ENCODE results near the gene ETV6.

DNA sequence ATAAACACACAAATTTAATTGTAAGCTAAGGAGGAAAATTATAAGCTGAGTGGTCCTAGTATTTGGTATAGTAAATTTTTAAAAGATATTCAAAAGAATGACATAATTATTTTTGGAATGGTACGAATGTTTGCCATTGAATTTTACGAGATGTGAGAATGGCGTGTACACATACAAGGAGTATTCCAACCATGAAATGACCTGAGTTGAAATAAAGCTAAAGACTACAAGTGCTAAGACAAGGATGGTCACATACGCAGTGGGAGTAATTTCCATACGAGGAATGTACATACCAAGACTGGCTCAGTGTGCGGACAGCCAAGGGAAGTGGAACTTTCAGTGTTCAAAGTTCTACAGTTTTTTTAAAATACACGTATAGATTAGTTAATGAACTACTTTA lies 21.1 kb upstream of the ETV6 start:
- TF ChIP-seq CTCF (IDR thresholded peaks at IDR 0.05) (no peak), POLR2A (IDR thresholded peaks at IDR 0.05) (no peak)
